ENCODE data around the gene FNIP2.

DNA sequence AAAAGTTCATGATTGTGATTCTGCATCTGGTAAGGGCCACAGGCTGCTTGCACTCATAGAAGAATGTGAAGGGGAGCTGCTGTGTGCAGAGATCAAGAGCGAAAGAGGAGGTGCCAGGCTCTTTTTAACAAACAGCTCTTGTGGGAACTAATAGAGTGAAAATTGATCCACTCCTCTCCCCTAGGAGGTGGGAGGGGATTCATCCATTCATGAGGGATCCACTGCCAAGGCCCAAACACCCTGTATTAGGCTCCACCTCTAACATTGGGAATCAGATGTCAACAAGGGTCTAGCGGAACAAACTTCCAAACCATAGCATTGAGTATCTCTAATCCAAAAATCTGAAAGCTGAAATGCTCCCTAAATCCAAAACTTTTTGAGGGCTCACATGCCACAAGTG lies 29.2 kb upstream of the FNIP2 start:
- TF ChIP-seq, protein P1, sequence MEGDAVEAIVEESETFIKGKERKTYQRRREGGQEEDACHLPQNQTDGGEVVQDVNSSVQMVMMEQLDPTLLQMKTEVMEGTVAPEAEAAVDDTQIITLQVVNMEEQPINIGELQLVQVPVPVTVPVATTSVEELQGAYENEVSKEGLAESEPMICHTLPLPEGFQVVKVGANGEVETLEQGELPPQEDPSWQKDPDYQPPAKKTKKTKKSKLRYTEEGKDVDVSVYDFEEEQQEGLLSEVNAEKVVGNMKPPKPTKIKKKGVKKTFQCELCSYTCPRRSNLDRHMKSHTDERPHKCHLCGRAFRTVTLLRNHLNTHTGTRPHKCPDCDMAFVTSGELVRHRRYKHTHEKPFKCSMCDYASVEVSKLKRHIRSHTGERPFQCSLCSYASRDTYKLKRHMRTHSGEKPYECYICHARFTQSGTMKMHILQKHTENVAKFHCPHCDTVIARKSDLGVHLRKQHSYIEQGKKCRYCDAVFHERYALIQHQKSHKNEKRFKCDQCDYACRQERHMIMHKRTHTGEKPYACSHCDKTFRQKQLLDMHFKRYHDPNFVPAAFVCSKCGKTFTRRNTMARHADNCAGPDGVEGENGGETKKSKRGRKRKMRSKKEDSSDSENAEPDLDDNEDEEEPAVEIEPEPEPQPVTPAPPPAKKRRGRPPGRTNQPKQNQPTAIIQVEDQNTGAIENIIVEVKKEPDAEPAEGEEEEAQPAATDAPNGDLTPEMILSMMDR (conservative IDR thresholded peaks at IDR 0.05; ENCODE audit: low read length), result no peak
- no peak for TF ChIP-seq EZH2phosphoT487 (IDR thresholded peaks at IDR 0.05; ENCODE audit: borderline replicate concordance)
